Hematopoietic multipotent progenitor cell treated with erythropoietin and hydrocortisone succinate and interleukin-3 and kit ligand, for 15 days (in vitro differentiated cells): ENCODE data around the gene CYB561D2.

Source experiments
- DNase-seq: peaks from one replicate; pipeline ENCODE4 v3.0.0-alpha.2; 2015; ENCODE audit warnings: low spot score

CYB561D2 gene

GRCh38 chr3:50365080-50365841, 14.6 kb downstream of the CYB561D2 start:
- DNase-seq, result peak; percentile 93

DNA sequence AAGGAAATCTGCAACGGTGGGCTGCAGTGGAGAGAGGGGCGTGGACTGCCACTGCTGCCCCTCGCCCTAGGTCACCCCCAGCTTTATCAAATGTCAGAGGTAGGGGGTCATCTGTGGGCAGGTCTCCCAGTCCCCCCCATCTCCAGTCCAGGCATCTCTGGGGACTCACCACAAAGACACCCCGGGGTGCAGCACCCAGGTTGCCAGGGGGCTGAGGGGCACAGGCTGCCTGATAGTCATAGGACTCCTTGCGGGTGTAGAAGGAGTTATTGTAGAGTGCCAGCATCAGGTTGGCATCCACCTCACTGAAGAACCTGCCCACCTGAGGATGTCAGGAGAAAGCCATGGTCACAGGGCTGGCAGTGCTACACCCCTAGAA, 15.2 kb downstream of the CYB561D2 start:
- DNase-seq, result no peak

GRCh38 chr3:50369012-50369670, 18.5 kb downstream of the CYB561D2 start:
- DNase-seq, result no peak

DNA sequence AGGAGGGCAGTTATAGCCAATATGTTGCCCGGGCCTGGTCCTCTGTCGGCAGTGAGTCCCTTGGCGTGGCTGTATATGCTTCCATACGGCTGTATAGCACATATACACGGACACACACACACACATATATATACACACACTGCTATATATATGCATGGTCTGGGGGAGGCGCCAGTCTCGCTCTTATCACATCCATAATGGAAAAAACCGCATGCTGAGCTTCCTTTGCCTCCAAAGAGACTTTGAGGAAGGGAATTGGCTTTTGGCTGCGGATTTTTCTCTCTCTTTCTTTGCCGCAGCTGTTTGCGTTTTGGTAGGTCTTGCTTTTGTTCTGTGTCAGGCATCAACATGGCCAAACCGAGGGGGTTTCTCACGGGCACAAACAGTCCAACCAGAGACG, 19.9 kb downstream of the CYB561D2 start:
- DNase-seq, result no peak

DNA sequence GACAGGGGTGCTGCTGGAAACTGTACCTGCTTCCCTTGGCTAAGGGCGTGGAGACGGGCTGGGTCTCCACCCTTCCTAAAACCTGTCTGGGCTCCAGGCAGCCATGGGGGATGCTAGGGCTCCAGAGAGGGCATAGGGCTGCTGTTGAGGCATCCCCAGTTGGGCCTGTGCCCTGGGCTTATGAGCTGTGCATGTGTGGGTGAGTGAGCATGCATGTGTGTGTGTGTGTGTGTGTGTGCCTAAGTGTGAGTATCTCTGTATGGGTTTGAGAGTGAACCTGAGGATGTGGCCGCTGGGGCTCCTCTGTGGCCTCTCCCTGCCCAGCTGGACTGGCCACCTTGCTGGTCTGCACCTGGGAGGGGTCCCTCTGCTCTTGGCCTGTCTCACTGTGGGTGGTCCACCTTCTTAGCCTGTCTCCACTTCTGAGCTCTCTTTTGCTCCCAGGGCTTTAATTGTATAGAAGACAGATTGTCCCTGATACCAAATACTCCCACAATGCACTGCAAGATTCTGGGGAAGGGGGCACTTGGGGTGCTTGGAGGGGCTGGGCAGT, 20.5 kb downstream of the CYB561D2 start:
- no peak for DNase-seq

- DNase-seq, result peak; percentile 73
These were observed 21.7 kb downstream of the CYB561D2 start for GRCh38 chr3:50372349-50372748.

DNA sequence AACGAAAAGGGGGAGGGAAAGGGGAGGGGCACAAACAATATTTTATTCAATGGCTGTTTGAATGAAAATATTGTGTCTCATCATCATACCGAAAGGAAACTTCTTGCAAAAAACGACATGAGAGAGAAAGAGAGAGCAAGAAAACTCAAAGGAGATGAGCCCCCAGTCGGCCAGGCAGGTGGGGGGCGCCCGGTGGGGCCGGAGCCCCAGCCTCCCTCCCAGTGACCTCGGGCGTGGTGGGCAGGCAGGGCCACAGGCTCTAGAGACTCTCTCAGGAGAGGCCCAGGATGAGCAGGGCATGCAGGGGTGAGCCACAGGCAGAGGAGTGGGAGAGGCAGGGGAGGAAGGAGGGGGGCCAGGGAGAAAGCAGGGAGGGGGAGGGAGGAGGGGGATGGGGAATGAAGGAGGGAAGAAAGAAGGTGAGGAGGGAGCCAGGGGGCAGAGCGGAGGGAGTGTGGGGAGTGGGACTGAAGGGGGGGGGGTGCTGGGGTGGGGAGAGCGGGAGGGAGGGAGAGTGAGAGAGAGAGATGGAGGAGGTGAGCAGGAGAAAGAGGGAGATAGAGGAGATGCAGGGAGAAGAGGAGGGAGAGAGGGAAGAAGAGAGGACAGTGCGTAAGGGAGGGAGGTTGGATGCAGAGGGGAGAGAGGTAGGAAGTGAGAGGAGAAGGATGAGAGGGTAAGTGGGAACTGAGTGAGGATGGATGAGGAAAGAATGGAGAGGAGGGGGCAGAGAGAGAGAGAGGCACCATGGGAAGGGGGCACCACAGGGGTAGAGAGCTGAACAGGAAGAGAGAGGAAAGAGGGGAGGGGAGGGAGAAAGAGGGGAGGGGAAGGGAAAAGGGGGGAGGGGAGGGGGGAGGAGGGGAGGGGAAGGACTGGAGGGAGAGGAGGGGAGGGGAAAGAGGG, 22.7 kb downstream of the CYB561D2 start:
- no peak for DNase-seq

- DNase-seq, result no peak
These were observed 23.9 kb downstream of the CYB561D2 start for GRCh38 chr3:50374363-50375257.

- no peak for DNase-seq
These were observed 24.7 kb downstream of the CYB561D2 start for GRCh38 chr3:50375258-50375931.

DNA sequence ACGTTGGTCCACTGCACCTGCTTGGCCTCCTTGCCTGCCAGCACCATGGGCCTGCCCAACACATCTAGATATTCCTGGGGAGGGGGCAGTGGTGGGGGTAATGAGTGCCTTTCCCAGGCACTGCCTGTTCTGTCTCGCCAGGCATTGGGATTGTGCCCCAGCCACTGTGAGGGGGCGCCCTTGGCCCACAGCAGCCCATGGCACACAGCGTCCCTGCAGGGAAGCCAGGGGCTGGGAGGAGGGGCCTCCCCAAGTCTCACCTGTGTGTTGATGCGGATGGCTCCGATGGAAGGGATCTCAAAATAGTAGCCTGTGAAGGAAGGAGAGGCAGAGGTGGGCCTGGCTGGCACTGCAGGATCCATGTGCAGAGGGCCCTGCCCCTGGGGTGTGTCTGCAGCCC, 27.4 kb downstream of the CYB561D2 start:
- DNase-seq, result no peak

- no peak for DNase-seq
These were observed 28.1 kb downstream of the CYB561D2 start for GRCh38 chr3:50378757-50379156.

- DNase-seq, result no peak
These were observed 29.9 kb downstream of the CYB561D2 start for GRCh38 chr3:50380405-50381085.

DNA sequence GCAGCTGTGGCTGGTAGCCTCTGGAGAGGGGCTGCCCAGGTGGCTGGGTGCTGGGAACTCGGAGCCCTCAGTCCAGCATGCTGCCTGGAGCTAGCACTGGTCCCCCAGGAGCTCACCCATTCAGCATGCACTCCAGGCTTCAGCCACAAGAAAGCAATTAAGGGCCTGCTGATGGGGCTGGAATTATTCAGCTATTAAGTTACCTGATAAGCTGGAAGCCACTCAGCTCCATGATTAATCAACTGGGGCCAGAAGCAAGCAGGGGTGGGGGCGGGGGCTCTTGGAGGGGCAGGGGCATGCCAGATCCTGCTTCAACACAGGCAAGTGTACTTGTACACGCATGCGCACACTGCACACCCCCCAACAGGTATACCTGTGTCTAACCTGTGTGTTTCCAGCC, 30.7 kb downstream of the CYB561D2 start:
- DNase-seq, result peak; percentile 38

DNA sequence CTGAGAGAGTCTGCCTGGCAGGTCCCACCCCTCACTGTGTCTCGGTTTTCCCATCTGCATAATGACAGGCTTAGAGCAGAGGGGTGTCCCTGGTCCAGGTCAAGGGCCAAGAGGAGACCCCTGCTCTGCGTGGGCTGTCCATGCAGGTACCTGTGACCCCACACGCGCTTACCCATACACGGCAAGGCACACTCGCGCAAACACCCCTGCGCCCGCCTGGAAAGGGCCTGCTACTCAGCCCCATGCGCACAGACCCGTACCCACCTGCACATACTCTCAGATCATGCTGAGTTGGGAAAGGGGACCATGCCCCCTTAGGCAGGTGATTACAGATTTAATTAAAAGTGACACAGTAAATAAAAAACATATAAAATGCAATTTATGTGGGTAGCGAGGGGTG, 32.1 kb downstream of the CYB561D2 start:
- no peak for DNase-seq

- no peak for DNase-seq
These were observed 33.1 kb downstream of the CYB561D2 start for GRCh38 chr3:50383750-50384149.

- DNase-seq, result no peak
These were observed 35.1 kb downstream of the CYB561D2 start for GRCh38 chr3:50385754-50386153.

- peak; percentile 17 for DNase-seq
These were observed 37.5 kb downstream of the CYB561D2 start for GRCh38 chr3:50388016-50388719.

DNA sequence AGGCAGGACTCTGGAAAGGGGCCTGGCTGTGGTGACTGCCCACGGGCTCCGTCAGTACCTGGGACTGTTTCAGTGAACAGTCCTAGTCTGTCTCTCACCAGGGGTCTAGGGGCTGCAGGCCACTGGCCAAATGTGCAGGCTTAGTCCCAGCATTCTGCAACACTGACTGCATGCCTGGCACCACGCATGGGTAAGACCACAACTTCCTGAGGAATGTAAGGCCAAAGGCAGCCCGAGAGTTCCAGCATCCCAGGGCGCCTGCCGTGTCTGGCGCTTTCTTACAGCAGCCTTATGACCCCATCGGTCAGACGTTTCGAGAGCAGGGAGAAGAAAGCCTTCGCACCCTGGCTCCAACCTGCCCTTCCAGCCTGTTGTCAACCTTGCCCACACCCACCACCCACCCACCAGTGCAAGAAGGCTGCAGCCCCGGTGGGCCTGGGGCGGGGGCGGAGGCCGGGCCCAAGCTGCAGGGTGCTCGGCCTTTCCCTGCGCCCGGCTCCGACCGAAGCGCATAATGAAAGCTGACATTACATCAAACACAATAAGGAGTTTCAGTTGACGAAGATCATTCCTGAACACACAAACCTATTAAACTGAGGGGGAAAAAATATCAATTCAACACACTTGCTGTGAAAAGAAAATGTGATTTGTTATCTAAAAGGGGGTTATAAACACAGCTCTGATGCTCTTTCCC, 38.2 kb downstream of the CYB561D2 start:
- DNase-seq, result no peak

DNA sequence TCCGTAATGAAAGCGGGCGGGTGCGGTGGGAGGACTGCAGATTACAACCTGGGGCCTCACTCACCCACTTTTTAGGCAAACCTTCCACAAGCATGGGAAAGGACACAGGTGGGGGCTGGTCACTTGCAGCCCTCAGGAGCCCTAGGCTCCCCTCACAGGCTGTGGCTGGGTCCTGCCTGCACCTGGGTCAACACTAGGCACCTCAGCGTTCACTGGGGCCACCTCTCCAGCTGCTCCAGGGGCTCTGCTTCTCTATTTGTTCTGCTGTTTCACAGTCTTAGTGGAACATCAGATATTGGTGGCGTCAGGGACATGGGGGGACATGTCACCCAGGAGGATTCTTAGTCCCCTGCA, 38.7 kb downstream of the CYB561D2 start:
- DNase-seq, result no peak
